Stimulated activated CD4-positive, alpha-beta T cell treated with anti-CD3 and anti-CD28 coated beads, Interleukin-12 subunit alpha, Interleukin-12 subunit beta, amount 100 ng/mL, for 4 hours (primary cell): Measurements from ENCODE around the gene PCGF6.

Experiments used
- DNase-seq: peaks from one replicate; pipeline ENCODE4 v3.0.0-alpha.2; 2020

Gene PCGF6

DNA sequence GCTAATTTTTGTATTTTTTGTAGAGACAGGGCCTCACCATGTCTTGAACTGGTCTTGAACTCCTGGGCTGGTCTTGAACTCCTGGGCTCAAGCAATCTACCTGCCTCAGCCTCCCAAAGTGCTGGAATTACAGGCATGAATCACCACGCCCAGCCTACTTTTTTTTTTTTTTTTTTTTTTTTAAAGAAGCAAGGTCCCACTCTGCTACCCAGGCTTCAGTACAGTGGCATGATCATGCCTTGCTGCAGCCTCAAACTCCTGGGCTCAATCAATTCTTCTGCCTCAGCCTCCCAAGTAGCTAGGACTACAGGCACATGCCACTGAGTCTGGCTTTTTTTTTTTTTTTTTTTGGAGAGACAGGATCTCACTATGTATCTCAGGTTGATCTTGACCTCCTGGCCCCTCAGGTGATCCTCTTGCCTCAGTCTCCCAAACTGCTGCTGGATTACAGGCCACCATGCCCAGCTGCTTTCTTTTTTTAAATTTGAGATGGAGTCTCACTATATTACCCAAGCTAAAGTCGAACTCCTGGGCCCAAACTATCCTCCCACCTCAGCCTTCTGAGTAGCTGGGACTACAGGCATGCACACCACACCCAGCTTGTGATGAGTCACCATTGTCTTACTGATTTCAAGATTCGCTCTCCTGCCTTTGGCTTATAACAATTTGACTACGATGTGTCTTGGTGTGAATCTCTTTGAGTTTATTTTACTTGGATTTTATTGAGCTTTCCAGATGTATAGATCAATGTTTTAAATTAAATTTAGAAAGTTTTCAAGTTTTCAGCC is 96.2 kb downstream of the PCGF6 start:
- DNase-seq, result no peak

GRCh38 chr10:103254113-103254512 is 96.8 kb downstream of the PCGF6 start:
- DNase-seq, result no peak
